ENCODE measurements around the gene GDPD5.

The GDPD5 gene

DNA sequence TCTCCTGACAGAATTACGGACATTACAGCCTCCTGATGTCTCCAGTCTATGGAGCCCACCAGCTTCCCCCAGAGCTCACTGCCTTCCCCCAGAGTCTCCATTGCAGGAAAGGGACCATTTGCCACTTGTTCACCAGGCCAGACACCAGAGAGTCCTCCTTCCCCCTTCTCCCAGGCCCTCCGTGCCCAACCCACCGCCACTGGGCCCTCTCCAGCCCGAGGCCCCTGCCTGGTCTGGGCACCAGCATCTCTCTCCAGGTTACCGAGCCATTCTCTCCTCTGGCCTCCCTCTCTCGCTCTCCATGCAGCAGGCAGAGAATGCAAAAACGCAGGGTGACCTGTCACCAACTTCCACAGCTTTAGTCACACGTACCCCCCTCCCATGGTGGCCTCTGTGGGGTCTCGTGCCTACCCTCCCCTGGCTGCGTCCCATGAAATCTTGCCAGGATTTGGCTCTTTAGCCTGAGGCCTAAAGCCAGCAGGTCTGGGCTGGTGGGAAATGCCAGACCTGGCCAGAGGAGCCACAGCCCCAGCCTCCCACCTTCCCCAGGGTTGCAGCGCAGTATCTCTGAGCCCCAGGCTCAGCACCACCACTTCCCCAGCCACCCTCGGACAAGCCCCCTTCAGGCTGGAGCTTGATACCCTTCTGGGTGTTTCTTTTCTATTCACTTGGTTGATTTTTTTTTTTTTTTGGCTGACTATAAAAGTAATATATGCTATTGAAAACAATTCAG is 29.5 kb upstream of the GDPD5 start:
- DNase-seq, result no peak

DNA sequence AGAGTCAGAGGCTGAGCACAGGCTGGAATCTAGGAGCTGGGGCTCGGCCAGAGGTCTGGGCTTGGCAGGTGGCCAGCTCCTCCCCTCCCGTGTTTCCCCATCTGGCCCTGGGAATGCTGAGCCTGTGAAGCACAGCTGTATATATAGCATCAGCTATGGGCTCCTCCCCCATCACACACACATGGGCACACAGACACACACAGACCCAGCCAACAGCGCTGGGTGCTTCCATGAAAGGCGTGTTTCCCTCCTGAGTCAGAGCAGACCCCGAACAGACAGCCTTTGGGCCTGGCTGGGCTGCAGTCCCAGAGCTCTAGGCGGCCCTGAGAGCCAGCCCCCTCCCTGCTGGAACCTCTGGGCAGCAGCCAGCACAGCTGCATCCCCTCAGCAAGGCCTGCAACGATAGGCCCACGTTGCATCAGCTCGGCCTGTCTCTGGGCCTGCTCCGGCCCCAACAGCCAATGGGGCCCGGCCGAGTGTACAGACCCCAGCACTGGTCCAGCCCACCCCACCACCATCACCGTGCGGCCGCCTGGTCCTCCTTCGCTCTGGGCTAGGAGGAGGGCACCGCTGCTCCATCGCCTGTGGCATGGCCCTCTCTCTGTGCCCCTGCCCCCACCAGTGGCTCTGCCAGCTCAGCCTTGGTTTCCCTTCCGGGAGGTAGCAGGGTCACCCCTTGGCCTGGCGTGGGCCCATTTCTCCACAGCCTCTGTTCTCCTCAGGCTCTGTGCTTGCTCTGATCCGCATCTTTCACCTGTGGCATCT is 28.7 kb upstream of the GDPD5 start:
- Histone ChIP-seq H3K9me3 (no peaks in the 10 kb centered on the region), H3K4me3 (peak overlapping the region; percentile 25 to 37)

More for the DNA sequence above, 29.5 kb upstream of the GDPD5 start:
- Histone ChIP-seq H3K4me1 (peaks cover 0 to 64% (median 58%) of the 10 kb centered on the region in 4 donors), H3K27ac (peak overlapping the region; percentile 81 to 99), H3K4me3 (peak overlapping the region; percentile 25 to 37), H3K9me3 (no peaks in the 10 kb centered on the region), H3K27me3 (no peaks in the 10 kb centered on the region), H3K36me3 (no peaks in the 10 kb centered on the region)
- intact Hi-C loops (cut with DNase I; ENCODE audit: low total_unique reads), result no loop called here
- TF ChIP-seq, protein P1, sequence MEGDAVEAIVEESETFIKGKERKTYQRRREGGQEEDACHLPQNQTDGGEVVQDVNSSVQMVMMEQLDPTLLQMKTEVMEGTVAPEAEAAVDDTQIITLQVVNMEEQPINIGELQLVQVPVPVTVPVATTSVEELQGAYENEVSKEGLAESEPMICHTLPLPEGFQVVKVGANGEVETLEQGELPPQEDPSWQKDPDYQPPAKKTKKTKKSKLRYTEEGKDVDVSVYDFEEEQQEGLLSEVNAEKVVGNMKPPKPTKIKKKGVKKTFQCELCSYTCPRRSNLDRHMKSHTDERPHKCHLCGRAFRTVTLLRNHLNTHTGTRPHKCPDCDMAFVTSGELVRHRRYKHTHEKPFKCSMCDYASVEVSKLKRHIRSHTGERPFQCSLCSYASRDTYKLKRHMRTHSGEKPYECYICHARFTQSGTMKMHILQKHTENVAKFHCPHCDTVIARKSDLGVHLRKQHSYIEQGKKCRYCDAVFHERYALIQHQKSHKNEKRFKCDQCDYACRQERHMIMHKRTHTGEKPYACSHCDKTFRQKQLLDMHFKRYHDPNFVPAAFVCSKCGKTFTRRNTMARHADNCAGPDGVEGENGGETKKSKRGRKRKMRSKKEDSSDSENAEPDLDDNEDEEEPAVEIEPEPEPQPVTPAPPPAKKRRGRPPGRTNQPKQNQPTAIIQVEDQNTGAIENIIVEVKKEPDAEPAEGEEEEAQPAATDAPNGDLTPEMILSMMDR (IDR thresholded peaks at IDR 0.05), result no peak

DNA sequence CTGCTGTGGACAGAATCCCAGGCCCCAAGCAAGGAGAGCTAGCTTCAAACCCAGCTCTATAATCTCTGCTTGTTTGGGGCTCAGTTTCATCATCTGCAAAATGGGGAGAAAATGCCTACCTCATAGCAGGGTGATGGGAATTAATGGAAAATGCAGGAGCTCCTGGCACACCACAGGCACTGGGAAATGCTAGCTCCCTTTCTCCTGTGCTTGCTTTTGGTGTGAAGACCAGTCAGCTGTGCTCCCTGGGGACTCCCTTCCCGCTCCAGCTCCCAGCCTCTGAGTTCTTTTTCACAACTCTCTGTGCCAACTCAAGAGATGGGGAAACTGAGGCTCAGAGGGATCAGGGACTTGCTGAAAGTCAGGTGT is 28.1 kb upstream of the GDPD5 start:
- H3K4me3 ChIP-seq, result peak overlapping the region; percentile 10 to 37
- intact Hi-C loops (cut with DNase I; ENCODE audit: low total_unique reads), result no loop called here
- H3K36me3 ChIP-seq, result no peaks in the 10 kb centered on the region
- peak overlapping the region; percentile 81 to 99 for H3K27ac ChIP-seq
- TF ChIP-seq, protein P1 (IDR thresholded peaks at IDR 0.05), result no peak
- no peak for DNase-seq
- no peaks in the 10 kb centered on the region for H3K9me3 ChIP-seq
- H3K27me3 ChIP-seq, result no peaks in the 10 kb centered on the region
- peaks cover 0 to 51% (median 46%) of the 10 kb centered on the region in 4 donors for H3K4me1 ChIP-seq

More for the DNA sequence above, 28.7 kb upstream of the GDPD5 start:
- no peaks in the 10 kb centered on the region for H3K36me3 ChIP-seq
- TF ChIP-seq, protein P1 (IDR thresholded peaks at IDR 0.05), result no peak
- H3K4me1 ChIP-seq, result peaks cover 0 to 56% (median 50%) of the 10 kb centered on the region in 4 donors
- DNase-seq, result peak; percentile 92 to 97
- intact Hi-C loops (cut with DNase I; ENCODE audit: low total_unique reads), result no loop called here
- peak overlapping the region; percentile 81 to 99 for H3K27ac ChIP-seq
- H3K27me3 ChIP-seq, result no peaks in the 10 kb centered on the region

DNA sequence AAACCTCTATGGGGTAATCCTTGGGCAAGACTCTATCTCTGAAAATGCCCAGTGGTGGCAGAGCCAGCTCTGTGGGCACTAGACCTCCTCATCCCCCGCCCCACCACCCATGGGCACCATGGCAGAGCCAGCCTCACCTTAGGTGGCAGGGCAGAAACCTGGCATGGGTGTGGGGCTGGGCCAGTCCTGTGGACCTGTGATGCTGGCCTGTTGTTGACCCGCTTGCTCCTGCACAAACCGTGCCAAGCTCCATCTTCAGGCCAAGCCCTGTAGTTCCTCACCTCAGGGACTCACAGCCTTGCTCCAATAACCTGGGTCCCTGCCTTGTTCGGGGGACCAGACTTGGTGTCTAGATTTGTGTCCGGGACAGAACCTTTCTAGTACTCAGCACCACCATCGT is 27.4 kb upstream of the GDPD5 start:
- intact Hi-C loops (cut with DNase I; ENCODE audit: low total_unique reads), result no loop called here
- peak overlapping the region; percentile 81 to 99 for H3K27ac ChIP-seq

DNA sequence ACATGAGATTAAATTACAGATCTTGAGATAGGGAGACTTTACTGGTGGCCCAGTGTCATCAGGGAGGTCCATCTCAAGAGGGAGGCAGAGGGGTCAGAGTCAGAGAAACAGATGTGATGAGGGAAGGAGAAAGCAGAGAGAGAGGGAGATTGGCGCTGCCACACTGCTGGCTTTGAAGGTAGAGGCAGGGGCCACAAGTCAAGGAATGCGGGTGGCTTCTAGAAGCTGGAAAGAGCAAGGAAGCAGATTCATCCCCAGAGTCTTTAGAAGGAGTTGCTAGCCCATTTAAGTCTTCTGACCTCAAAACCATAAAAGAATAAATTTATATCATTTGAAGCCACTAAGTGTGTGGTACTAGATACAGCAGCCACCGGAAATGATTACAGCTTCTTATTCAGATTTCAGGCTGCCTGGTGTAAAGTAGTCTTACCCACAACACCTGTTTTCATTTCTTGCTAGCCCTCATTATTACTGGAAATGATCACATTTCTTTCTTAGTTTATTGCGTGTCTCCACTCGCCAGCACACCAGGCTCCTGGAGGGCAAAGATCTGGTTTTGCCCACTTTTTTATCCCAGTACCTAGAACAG is 23.7 kb upstream of the GDPD5 start:
- intact Hi-C loops (cut with DNase I; ENCODE audit: low total_unique reads), result loop anchor here (10.0 kb wide), 1 partner anchor 115 kb away; the partner anchor contains the start of gene MAP6
- no peak for DNase-seq

More for the DNA sequence above, 27.4 kb upstream of the GDPD5 start:
- Histone ChIP-seq H3K27me3 (no peaks in the 10 kb centered on the region), H3K4me3 (no peak overlapping the region), H3K36me3 (no peaks in the 10 kb centered on the region), H3K4me1 (peaks cover 0 to 45% (median 40%) of the 10 kb centered on the region in 4 donors), H3K9me3 (no peaks in the 10 kb centered on the region)
- no peak for DNase-seq
- TF ChIP-seq, protein P1 (IDR thresholded peaks at IDR 0.05), result no peak

More for the DNA sequence above, 23.7 kb upstream of the GDPD5 start:
- H3K4me1 ChIP-seq, result peaks cover 0 to 24% (median 19%) of the 10 kb centered on the region in 4 donors
- no peaks in the 10 kb centered on the region for H3K9me3 ChIP-seq
- TF ChIP-seq, protein P1 (IDR thresholded peaks at IDR 0.05), result no peak
- no peak overlapping the region for H3K27ac ChIP-seq
- H3K36me3 ChIP-seq, result no peaks in the 10 kb centered on the region
- H3K27me3 ChIP-seq, result no peaks in the 10 kb centered on the region
- H3K4me3 ChIP-seq, result no peak overlapping the region
